SH-SY5Y (cell line): ENCODE data around the gene CTNNB1.

ENCODE experiments used
- GATA2 ChIP-seq: IDR thresholded peaks from 2 replicates; pipeline ENCODE4 v1.6.1; 2011; ENCODE audit warnings: mild to moderate bottlenecking, low read depth, low read length
- GATA3 ChIP-seq: IDR thresholded peaks from 2 replicates; pipeline ENCODE4 v1.6.1; 2011; ENCODE audit warnings: low read depth, mild to moderate bottlenecking, low read length, moderate library complexity

DNA sequence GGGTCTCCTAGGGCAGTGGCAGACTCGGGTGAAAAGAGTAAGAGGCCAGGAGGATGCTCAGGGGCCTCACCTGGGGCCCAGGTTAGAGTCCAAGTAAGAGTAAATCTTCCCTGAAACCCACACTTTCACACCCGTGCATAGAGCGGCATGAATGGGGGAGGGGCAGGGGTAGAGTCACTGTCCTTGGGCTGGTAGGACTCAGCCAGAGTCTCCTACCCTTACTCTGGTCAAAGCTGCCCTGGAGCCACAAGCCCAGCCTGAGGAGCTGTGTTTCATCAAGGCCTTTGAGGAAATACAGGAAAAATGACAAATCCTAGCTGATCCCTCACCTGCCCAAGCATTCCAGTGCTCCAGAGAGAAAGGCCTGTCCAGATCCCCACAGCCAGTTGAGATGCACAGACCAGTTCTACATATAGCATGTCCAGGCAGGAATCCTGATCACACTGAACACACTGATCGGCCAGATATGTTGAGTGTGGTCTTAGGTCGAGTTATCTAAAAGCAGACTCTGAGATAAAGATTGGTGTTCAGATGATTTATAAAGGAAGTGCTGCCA is 16.7 kb upstream of the CTNNB1 start:
- TF ChIP-seq GATA3 (no peak), GATA2 (no peak)
